ENCODE results near the gene CDKN2AIP.
"Not testable (repeated sequence)": the region's sequence is repeated elsewhere in the genome, so short reads cannot be mapped to it uniquely, and the experiment has no call there.

The CDKN2AIP gene

GRCh38 chr4:183448436-183448835 lies 4.0 kb downstream of the CDKN2AIP start:
- no peak for DNase-seq (ENCODE audit: low read depth)

- DNase-seq (ENCODE audit: low read depth) = peak; percentile 44
These were observed 4.9 kb downstream of the CDKN2AIP start for GRCh38 chr4:183449193-183449882.

GRCh38 chr4:183450108-183450507 lies 5.7 kb downstream of the CDKN2AIP start:
- DNase-seq (ENCODE audit: low read depth) = no peak

GRCh38 chr4:183455431-183456195 lies 11.2 kb downstream of the CDKN2AIP start:
- no peak for DNase-seq (ENCODE audit: low read depth)

- no peak for DNase-seq (ENCODE audit: low read depth)
These were observed 13.6 kb downstream of the CDKN2AIP start for GRCh38 chr4:183458005-183458404.

GRCh38 chr4:183463903-183464619 lies 19.6 kb downstream of the CDKN2AIP start:
- DNase-seq (ENCODE audit: low read depth) = not testable (repeated sequence)

- not testable (repeated sequence) for DNase-seq (ENCODE audit: low read depth)
These were observed 21.4 kb downstream of the CDKN2AIP start for GRCh38 chr4:183465879-183466278.

GRCh38 chr4:183467246-183467645 lies 22.8 kb downstream of the CDKN2AIP start:
- DNase-seq (ENCODE audit: low read depth) = no peak

GRCh38 chr4:183468210-183469095 lies 24.0 kb downstream of the CDKN2AIP start:
- DNase-seq (ENCODE audit: low read depth) = peak; percentile 30

GRCh38 chr4:183469285-183469684 lies 24.8 kb downstream of the CDKN2AIP start:
- DNase-seq (ENCODE audit: low read depth) = no peak

GRCh38 chr4:183469936-183470335 lies 25.5 kb downstream of the CDKN2AIP start:
- no peak for DNase-seq (ENCODE audit: low read depth)

- no peak for DNase-seq (ENCODE audit: low read depth)
These were observed 26.4 kb downstream of the CDKN2AIP start for GRCh38 chr4:183470821-183471220.

- DNase-seq (ENCODE audit: low read depth) = peak; percentile 46
These were observed 27.7 kb downstream of the CDKN2AIP start for GRCh38 chr4:183471946-183472708.

- DNase-seq (ENCODE audit: low read depth) = peak; percentile 19
These were observed 33.7 kb downstream of the CDKN2AIP start for GRCh38 chr4:183478123-183478522.

- peak; percentile 40 for DNase-seq (ENCODE audit: low read depth)
These were observed 34.5 kb downstream of the CDKN2AIP start for GRCh38 chr4:183478926-183479325.

- DNase-seq (ENCODE audit: low read depth) = not testable (repeated sequence)
These were observed 38.2 kb downstream of the CDKN2AIP start for GRCh38 chr4:183482515-183483095.

GRCh38 chr4:183483997-183484396 lies 39.6 kb downstream of the CDKN2AIP start:
- DNase-seq (ENCODE audit: low read depth) = no peak

GRCh38 chr4:183485411-183486160 lies 41.1 kb downstream of the CDKN2AIP start:
- DNase-seq (ENCODE audit: low read depth) = no peak

GRCh38 chr4:183492791-183493222 lies 48.4 kb downstream of the CDKN2AIP start:
- peak; percentile 68 for DNase-seq (ENCODE audit: low read depth)

GRCh38 chr4:183493246-183493645 lies 48.8 kb downstream of the CDKN2AIP start:
- no peak for DNase-seq (ENCODE audit: low read depth)
